ENCODE results near the gene FAM117A.

- TF ChIP-seq, protein P1, sequence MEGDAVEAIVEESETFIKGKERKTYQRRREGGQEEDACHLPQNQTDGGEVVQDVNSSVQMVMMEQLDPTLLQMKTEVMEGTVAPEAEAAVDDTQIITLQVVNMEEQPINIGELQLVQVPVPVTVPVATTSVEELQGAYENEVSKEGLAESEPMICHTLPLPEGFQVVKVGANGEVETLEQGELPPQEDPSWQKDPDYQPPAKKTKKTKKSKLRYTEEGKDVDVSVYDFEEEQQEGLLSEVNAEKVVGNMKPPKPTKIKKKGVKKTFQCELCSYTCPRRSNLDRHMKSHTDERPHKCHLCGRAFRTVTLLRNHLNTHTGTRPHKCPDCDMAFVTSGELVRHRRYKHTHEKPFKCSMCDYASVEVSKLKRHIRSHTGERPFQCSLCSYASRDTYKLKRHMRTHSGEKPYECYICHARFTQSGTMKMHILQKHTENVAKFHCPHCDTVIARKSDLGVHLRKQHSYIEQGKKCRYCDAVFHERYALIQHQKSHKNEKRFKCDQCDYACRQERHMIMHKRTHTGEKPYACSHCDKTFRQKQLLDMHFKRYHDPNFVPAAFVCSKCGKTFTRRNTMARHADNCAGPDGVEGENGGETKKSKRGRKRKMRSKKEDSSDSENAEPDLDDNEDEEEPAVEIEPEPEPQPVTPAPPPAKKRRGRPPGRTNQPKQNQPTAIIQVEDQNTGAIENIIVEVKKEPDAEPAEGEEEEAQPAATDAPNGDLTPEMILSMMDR (IDR thresholded peaks at IDR 0.05) = no peak
- TF ChIP-seq POLR2A (IDR thresholded peaks at IDR 0.05) = no peak
Measured at GRCh38 chr17:49755663-49756283, 8.2 kb downstream of the FAM117A start.
